Nephron progenitor cell (in vitro differentiated cells): Measurements from ENCODE around the gene ADD2.

Experiments used
- DNase-seq: peaks from one replicate; pipeline ENCODE4 v3.0.0; 2021
- H3K27ac Mint-ChIP-seq: 2 replicates; pipeline ENCODE4 v1.8.0; 2021; ENCODE audit warnings: mild to moderate bottlenecking, moderate library complexity, mixed read lengths
- H3K27me3 Mint-ChIP-seq: 2 replicates; pipeline ENCODE4 v1.8.0; 2021; ENCODE audit warnings: mild to moderate bottlenecking, low read depth, mixed read lengths; ENCODE audit not compliant: poor library complexity
- H3K36me3 Mint-ChIP-seq: 2 replicates; pipeline ENCODE4 v1.8.0; 2021; ENCODE audit warnings: low read depth, mixed read lengths
- H3K4me1 Mint-ChIP-seq: 2 replicates; pipeline ENCODE4 v1.8.0; 2021; ENCODE audit warnings: mixed read lengths
- H3K4me3 Mint-ChIP-seq: 2 replicates; pipeline ENCODE4 v1.8.0; 2021; ENCODE audit warnings: mild to moderate bottlenecking, moderate library complexity, mixed read lengths
- H3K9me3 Mint-ChIP-seq: 2 replicates; pipeline ENCODE4 v1.8.0; 2021; ENCODE audit warnings: mild to moderate bottlenecking, moderate library complexity, mixed read lengths
- CTCF ChIP-seq: fragments of 200-600 bp; sonication (generic); IDR thresholded peaks from 2 replicates; pipeline ENCODE4 v1.5.0; 2021; ENCODE audit warnings: antibody characterized with exemption

ADD2 gene

DNA sequence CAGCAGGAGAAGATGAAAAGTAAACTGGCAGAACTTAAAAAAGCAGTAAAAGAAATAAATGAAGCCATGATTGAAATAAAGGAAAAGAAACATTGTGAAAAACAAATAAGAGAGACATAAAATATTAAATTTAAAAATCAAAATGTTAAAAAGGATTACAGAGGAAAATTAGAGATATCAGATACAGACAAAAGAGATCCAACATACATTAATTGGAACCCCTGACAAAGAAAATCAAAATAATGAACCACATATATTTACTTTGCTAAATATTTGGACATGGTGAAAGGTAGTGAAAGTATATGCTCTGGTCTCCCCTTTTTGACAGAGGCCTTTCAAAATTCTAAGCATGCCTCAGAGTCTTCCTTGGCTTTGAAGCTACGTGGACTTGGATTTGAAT lies 134.5 kb downstream of the ADD2 start:
- Mint-ChIP-seq H3K27ac (no peak overlapping the region), H3K9me3 (peaks cover 47% of the 10 kb centered on the region), H3K4me3 (no peak overlapping the region), H3K27me3 (peaks cover 3% of the 10 kb centered on the region), H3K4me1 (no peaks in the 10 kb centered on the region), H3K36me3 (peaks cover 9% of the 10 kb centered on the region)
- no peak for TF ChIP-seq CTCF
- no peak for DNase-seq

GRCh38 chr2:70632966-70633365 lies 135.0 kb downstream of the ADD2 start:
- DNase-seq = no peak
- H3K36me3 Mint-ChIP-seq = peaks cover 9% of the 10 kb centered on the region

GRCh38 chr2:70632388-70632787 lies 135.6 kb downstream of the ADD2 start:
- H3K27me3 Mint-ChIP-seq = peaks cover 3% of the 10 kb centered on the region
- no peak for DNase-seq
- peaks cover 44% of the 10 kb centered on the region for H3K9me3 Mint-ChIP-seq
- TF ChIP-seq CTCF = no peak
- peaks cover 9% of the 10 kb centered on the region for H3K36me3 Mint-ChIP-seq
- H3K4me3 Mint-ChIP-seq = no peak overlapping the region
- no peaks in the 10 kb centered on the region for H3K4me1 Mint-ChIP-seq
- no peak overlapping the region for H3K27ac Mint-ChIP-seq

More at GRCh38 chr2:70632966-70633365, 135.0 kb downstream of the ADD2 start:
- Mint-ChIP-seq H3K27me3 (peaks cover 3% of the 10 kb centered on the region), H3K4me1 (no peaks in the 10 kb centered on the region), H3K4me3 (no peak overlapping the region), H3K9me3 (peaks cover 46% of the 10 kb centered on the region), H3K27ac (no peak overlapping the region)
- no peak for TF ChIP-seq CTCF

DNA sequence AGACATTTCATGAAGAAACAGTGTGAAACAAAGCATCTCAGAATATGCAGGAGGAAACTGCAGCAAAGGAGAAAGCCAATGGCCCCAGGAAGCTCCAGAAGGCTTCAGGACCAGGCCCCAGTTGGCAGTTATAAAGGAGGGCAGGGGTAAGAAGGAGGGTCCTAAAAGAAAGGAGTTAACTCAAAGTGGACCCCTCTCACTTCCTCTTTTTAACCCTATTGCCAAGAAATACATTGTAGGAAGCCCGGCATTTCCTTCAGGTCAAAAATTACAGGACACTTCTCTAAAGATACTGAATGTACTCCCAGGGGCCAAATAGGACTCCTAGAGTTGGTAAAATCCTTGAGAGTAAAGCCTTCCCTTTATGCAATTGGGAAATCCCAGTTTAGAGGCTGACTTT lies 137.2 kb downstream of the ADD2 start:
- no peaks in the 10 kb centered on the region for H3K4me1 Mint-ChIP-seq
- peaks cover 3% of the 10 kb centered on the region for H3K27me3 Mint-ChIP-seq
- no peak overlapping the region for H3K27ac Mint-ChIP-seq
- no peak for DNase-seq
- no peak overlapping the region for H3K4me3 Mint-ChIP-seq
- H3K9me3 Mint-ChIP-seq = peaks cover 33% of the 10 kb centered on the region
- no peak for TF ChIP-seq CTCF
- H3K36me3 Mint-ChIP-seq = peaks cover 9% of the 10 kb centered on the region

- H3K9me3 Mint-ChIP-seq = peaks cover 3% of the 10 kb centered on the region
- no peak for TF ChIP-seq CTCF
- peaks cover 8% of the 10 kb centered on the region for H3K4me1 Mint-ChIP-seq
- no peak for DNase-seq
- peaks cover 5% of the 10 kb centered on the region for H3K27me3 Mint-ChIP-seq
- H3K27ac Mint-ChIP-seq = no peak overlapping the region
- no peak overlapping the region for H3K4me3 Mint-ChIP-seq
- no peaks in the 10 kb centered on the region for H3K36me3 Mint-ChIP-seq
Measured at GRCh38 chr2:70627211-70627898, 140.6 kb downstream of the ADD2 start.
